Liver (tissue), 9 donors: ENCODE results near the gene SMYD3. TPM values are rescaled to one million over a fixed set of nuclear protein-coding genes. Genes with fewer than 3 reads are reported as not detected.

Source experiments
- DNase-seq: peaks from one replicate; pipeline ENCODE4 v3.0.0-alpha.2; 2017; ENCODE audit warnings: low spot score
- H3K27ac ChIP-seq, 2 donors: one replicate each; pipeline ENCODE4 v1.7.0; 2013; ENCODE audit warnings: inconsistent platforms in 2 of 2, low read length in 2 of 2, control low read depth in 1 of 2, low read depth in 1 of 2, mild to moderate bottlenecking in 1 of 2
- H3K27me3 ChIP-seq, 4 donors: one replicate each; pipeline versions ENCODE4 v1.6.1 to v1.7.0; 2013; ENCODE audit warnings: low read length in 3 of 4, inconsistent platforms in 1 of 4, mild to moderate bottlenecking in 1 of 4, moderate library complexity in 1 of 4; ENCODE audit not compliant: control insufficient read depth in 4 of 4, insufficient read depth in 4 of 4
- H3K36me3 ChIP-seq, 4 donors: one replicate each; pipeline versions ENCODE4 v1.6.1 to v1.7.0; 2013; ENCODE audit warnings: low read length in 3 of 4, mild to moderate bottlenecking in 3 of 4, low read depth in 1 of 4, moderate library complexity in 1 of 4; ENCODE audit not compliant: control insufficient read depth in 4 of 4, insufficient read depth in 3 of 4
- H3K4me1 ChIP-seq, 4 donors: one replicate each; pipeline versions ENCODE4 v1.6.1 to v1.7.0; 2013; ENCODE audit warnings: low read length in 3 of 4, mild to moderate bottlenecking in 3 of 4, moderate library complexity in 1 of 4; ENCODE audit not compliant: control insufficient read depth in 4 of 4, insufficient read depth in 4 of 4
- H3K4me3 ChIP-seq, 3 donors: one replicate each; pipeline versions ENCODE4 v1.6.1 to v1.7.0; 2013; ENCODE audit warnings: low read length in 3 of 3, control low read depth in 1 of 3, low read depth in 1 of 3, mild to moderate bottlenecking in 1 of 3
- H3K9ac ChIP-seq, 2 donors: one replicate each; pipeline ENCODE4 v1.7.0; 2013; ENCODE audit warnings: low read length in 2 of 2, mild to moderate bottlenecking in 2 of 2, moderate library complexity in 2 of 2, control low read depth in 1 of 2, low read depth in 1 of 2
- H3K9me3 ChIP-seq, 4 donors: one replicate each; pipeline versions ENCODE4 v1.6.1 to v1.7.0; 2013; ENCODE audit warnings: low read length in 3 of 4; ENCODE audit not compliant: control insufficient read depth in 4 of 4
- EGR1 ChIP-seq, 2 donors: IDR thresholded peaks; 2 replicates each; pipeline ENCODE4 v1.6.1; 2016 to 2018; ENCODE audit warnings: antibody characterized with exemption in 2 of 2, low read depth in 2 of 2
- FOXA1 ChIP-seq: IDR thresholded peaks from 2 replicates; pipeline ENCODE4 v1.6.1; 2016; ENCODE audit warnings: antibody characterized with exemption
- HNF4G ChIP-seq: IDR thresholded peaks from 2 replicates; pipeline ENCODE4 v1.6.1; 2016; ENCODE audit warnings: antibody characterized with exemption
- JUND ChIP-seq, 2 donors: IDR thresholded peaks; 2 replicates each; pipeline ENCODE4 v1.6.1; 2016; ENCODE audit warnings: antibody characterized with exemption in 2 of 2
- NR2F2 ChIP-seq: IDR thresholded peaks from 2 replicates; pipeline ENCODE4 v1.6.1; 2016; ENCODE audit warnings: antibody characterized with exemption
- RAD21 ChIP-seq, 2 donors: IDR thresholded peaks; 2 replicates each; pipeline ENCODE4 v1.6.1; 2016; ENCODE audit warnings: antibody characterized with exemption in 2 of 2, mild to moderate bottlenecking in 2 of 2
- WGBS: extraction: QIAGEN DNeasy Blood & Tissue Kit; methylation state at CpG from one replicate; pipeline ENCODE4 v1.1.7; 2013; 5-methylcytosine and 5-hydroxymethylcytosine counted together
- polyA plus RNA-seq, 2 donors: library from polyadenylated mRNA; stranded (reverse) in 1 of 2; unstranded in 1 of 2; fragments of 200-250 nt in 1 of 2; fragments of >200 nt in 1 of 2; fragmentation: Nextera tagmentation in 1 of 2; extraction: Ambion mirVana in 1 of 2; gene quantifications; one replicate each; pipeline versions ENCODE4 v1.2.1 to v1.2.3, GENCODE V29; 2013 to 2015
- total RNA-seq, 2 donors: library from RNA; depleted of rRNA; stranded (reverse); fragments of >200 nt; gene quantifications; one replicate each; pipeline ENCODE4 v1.2.3, GENCODE V29; 2014
- TF ChIP-seq, protein P1 (sequence below): fragments of 150-350 bp; IDR thresholded peaks from 2 replicates; pipeline ENCODE4 v1.5.1; 2017; ENCODE audit warnings: improper control_type of control experiment, low read depth, low read length; ENCODE audit not compliant: missing input control
- TF ChIP-seq, protein P2 (sequence below): IDR thresholded peaks from 2 replicates; pipeline ENCODE4 v1.6.1; 2016; ENCODE audit warnings: antibody characterized with exemption, mild to moderate bottlenecking
- TF ChIP-seq, protein P3 (sequence below): IDR thresholded peaks from 2 replicates; pipeline ENCODE4 v1.6.1; 2016; ENCODE audit warnings: antibody characterized with exemption
- donor health status: healthy.
- donor health status: healthy.
- donor health status: healthy.
- donor health status: healthy.
- donor health status: healthy.

SMYD3 gene
- total and polyA plus RNA-seq, 4 donors, result 3.1 to 9.1 (median 8.0) TPM

DNA sequence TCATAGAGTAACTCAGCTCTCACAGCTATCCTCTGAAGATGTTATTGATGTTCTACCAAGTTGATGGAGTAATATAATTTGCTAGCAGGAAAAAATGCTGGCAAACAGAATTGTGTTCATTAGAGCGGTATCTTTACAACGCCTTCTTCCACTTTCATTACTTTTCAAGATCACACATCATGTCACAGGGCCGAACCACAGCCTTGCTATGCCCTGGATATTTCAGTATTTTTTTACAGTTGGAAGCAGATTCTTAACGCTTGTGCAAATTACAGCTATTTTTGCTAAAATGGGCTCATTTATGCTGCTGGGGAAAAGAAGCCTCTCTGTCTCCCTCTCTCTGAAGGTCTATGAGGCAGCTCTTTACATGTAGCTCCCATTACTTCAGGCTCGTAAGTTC, 720.1 kb downstream of the SMYD3 start:
- WGBS, result 96% methylated on average over 5 of the region's 5 CpGs

DNA sequence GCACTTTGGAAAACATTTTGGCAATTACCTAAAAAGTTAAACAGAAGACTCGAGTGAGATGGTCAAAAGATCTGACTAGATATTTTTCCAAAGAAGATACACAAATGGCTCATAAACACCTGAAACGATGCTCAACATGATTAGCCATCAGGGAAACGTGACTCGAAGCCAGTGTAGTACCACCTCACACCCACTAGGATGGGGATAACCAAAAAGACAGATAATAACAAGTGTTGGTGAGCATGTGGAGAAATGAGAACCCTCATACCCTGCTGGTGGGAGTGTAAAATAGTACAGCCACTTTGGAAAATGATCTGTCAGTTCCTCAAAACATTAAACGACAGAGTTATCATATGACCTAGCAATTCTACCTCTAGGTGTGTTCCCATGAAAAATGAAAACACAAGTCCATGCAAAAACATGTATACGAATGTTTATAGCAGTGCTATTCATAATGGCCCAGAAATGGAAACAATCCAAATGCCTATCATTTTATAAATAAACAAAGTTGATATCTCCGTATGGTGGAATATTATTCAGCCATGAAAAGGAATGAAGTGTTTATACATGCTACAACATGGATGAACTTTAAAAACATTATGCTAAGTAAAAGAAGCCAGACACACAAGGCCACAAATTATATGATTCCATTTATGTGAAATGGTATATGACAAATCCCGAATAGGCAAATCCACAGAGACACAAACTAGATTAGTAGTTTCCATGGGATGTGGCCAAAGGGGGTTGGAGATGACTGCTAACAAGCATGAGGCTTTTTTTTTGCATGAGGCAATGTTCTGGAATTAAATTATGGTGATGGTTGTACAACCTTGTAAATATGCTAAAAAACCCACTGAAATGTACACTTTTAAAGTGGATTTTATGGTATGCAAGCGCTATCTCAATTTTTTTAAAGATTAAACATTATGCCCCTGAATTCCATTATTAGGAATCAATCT, 727.0 kb downstream of the SMYD3 start:
- H3K9ac ChIP-seq, result no peak overlapping the region
- H3K27ac ChIP-seq, result no peak overlapping the region
- no peaks in the 10 kb centered on the region for H3K4me1 ChIP-seq
- H3K4me3 ChIP-seq, result no peak overlapping the region
- H3K36me3 ChIP-seq, result no peaks in the 10 kb centered on the region
- H3K9me3 ChIP-seq, result no peaks in the 10 kb centered on the region
- WGBS, result 95% methylated on average over 9 of the region's 9 CpGs
- TF ChIP-seq, protein P1, sequence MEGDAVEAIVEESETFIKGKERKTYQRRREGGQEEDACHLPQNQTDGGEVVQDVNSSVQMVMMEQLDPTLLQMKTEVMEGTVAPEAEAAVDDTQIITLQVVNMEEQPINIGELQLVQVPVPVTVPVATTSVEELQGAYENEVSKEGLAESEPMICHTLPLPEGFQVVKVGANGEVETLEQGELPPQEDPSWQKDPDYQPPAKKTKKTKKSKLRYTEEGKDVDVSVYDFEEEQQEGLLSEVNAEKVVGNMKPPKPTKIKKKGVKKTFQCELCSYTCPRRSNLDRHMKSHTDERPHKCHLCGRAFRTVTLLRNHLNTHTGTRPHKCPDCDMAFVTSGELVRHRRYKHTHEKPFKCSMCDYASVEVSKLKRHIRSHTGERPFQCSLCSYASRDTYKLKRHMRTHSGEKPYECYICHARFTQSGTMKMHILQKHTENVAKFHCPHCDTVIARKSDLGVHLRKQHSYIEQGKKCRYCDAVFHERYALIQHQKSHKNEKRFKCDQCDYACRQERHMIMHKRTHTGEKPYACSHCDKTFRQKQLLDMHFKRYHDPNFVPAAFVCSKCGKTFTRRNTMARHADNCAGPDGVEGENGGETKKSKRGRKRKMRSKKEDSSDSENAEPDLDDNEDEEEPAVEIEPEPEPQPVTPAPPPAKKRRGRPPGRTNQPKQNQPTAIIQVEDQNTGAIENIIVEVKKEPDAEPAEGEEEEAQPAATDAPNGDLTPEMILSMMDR, result peak; percentile 11
- TF ChIP-seq, protein P2, sequence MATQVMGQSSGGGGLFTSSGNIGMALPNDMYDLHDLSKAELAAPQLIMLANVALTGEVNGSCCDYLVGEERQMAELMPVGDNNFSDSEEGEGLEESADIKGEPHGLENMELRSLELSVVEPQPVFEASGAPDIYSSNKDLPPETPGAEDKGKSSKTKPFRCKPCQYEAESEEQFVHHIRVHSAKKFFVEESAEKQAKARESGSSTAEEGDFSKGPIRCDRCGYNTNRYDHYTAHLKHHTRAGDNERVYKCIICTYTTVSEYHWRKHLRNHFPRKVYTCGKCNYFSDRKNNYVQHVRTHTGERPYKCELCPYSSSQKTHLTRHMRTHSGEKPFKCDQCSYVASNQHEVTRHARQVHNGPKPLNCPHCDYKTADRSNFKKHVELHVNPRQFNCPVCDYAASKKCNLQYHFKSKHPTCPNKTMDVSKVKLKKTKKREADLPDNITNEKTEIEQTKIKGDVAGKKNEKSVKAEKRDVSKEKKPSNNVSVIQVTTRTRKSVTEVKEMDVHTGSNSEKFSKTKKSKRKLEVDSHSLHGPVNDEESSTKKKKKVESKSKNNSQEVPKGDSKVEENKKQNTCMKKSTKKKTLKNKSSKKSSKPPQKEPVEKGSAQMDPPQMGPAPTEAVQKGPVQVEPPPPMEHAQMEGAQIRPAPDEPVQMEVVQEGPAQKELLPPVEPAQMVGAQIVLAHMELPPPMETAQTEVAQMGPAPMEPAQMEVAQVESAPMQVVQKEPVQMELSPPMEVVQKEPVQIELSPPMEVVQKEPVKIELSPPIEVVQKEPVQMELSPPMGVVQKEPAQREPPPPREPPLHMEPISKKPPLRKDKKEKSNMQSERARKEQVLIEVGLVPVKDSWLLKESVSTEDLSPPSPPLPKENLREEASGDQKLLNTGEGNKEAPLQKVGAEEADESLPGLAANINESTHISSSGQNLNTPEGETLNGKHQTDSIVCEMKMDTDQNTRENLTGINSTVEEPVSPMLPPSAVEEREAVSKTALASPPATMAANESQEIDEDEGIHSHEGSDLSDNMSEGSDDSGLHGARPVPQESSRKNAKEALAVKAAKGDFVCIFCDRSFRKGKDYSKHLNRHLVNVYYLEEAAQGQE, result no peak
- TF ChIP-seq EGR1 (IDR thresholded peaks at IDR 0.05; ENCODE audit: low read depth in 2 of 2) (no peak), NR2F2 (no peak), FOXA1 (no peak), JUND (IDR thresholded peaks at IDR 0.05) (no peak)
- no peak for DNase-seq
- H3K27me3 ChIP-seq, result no peaks in the 10 kb centered on the region

More for the DNA sequence above, 720.1 kb downstream of the SMYD3 start:
- H3K9ac ChIP-seq, result no peak overlapping the region
- no peak overlapping the region for H3K4me3 ChIP-seq
- no peaks in the 10 kb centered on the region for H3K36me3 ChIP-seq
- H3K9me3 ChIP-seq, result no peaks in the 10 kb centered on the region
- H3K27ac ChIP-seq, result no peak overlapping the region
- no peaks in the 10 kb centered on the region for H3K4me1 ChIP-seq
- no peaks in the 10 kb centered on the region for H3K27me3 ChIP-seq
- TF ChIP-seq, protein P3, sequence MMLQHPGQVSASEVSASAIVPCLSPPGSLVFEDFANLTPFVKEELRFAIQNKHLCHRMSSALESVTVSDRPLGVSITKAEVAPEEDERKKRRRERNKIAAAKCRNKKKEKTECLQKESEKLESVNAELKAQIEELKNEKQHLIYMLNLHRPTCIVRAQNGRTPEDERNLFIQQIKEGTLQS, result no peak
- TF ChIP-seq NR2F2, result no peak
- no peak for DNase-seq

DNA sequence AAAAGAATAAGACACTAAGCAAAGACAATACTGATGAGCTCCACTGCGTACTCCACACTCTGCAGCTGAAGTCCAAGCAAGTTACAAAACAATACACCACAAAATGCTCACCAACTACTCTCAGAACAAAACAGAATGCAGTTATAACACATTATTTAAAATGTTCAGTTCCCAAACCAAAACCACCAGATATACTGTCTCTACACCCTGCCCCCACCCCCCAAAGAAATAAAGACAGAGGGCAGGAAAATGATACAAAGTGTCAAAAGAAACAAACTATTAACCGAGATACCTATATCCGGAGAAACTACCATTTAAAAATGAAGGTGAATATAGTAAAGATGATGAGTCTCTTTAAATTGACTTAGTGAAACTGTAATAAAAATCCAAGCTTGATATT, 729.3 kb downstream of the SMYD3 start:
- no peaks in the 10 kb centered on the region for H3K36me3 ChIP-seq
- TF ChIP-seq RAD21 (IDR thresholded peaks at IDR 0.05) (no peak), NR2F2 (no peak), HNF4G (no peak), FOXA1 (no peak)
- no peaks in the 10 kb centered on the region for H3K4me1 ChIP-seq
- no peak overlapping the region for H3K9ac ChIP-seq
- H3K27ac ChIP-seq, result no peak overlapping the region
- no peak for DNase-seq
- H3K4me3 ChIP-seq, result no peak overlapping the region
- no peaks in the 10 kb centered on the region for H3K9me3 ChIP-seq
- WGBS, result 97% methylated on average over 3 of the region's 3 CpGs
- H3K27me3 ChIP-seq, result no peaks in the 10 kb centered on the region
